ENCODE results near the gene NUAK1. TPM values are rescaled to one million over a fixed set of nuclear protein-coding genes. Genes with fewer than 3 reads are reported as not detected.

The NUAK1 gene
- total RNA-seq, 1 experiment from 2014 or later: 13.4 TPM

- DNase-seq (ENCODE audit: extremely low read depth, low read depth): no peak
Observed at GRCh38 chr12:106015646-106016045, 123.1 kb downstream of the NUAK1 start.

DNA sequence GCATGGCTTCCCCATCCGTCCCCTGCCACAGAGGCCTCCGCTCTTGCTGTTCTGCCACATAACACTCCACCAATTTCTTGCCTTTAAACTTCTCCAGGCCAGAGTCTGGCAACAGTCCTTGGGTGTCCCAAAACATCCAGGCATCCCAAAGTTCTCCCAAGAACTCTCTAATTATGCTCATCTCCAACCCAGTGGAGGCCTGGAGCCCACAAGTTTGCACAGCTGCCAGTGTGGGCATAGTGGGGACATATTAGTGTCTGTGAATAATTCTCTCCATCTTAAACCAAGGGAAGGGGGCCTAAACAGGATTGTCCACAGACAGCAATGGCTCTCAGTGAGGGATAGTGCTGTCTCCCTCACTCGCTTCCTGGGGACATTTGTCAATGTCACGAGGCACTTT lies 124.8 kb downstream of the NUAK1 start:
- DNase-seq (ENCODE audit: extremely low read depth, low read depth): no peak

Other genes with a start within 250 kb of the NUAK1 start
- 94.6 and 99.3 TPM in 2 replicates for gene CKAP4, start 109.1 kb upstream of the NUAK1 start, total RNA-seq (2014; rRNA removed; shearing (Covaris generic))
- 15.8 and 16.4 TPM in 2 replicates for gene TCP11L2, start 163.8 kb upstream of the NUAK1 start, total RNA-seq (2014; rRNA removed; shearing (Covaris generic))
- 11.8 and 17.1 TPM in 2 replicates for gene POLR3B, start 218.8 kb upstream of the NUAK1 start, total RNA-seq (2014; rRNA removed; shearing (Covaris generic))